HG02938 (cell line): ENCODE data around the gene IL1RAPL2.

Experiments used
- ATAC-seq: cut with Tn5 transposase; IDR thresholded peaks from one replicate; pipeline ENCODE4 v1.9.1; 2021; ENCODE audit warnings: mild to moderate bottlenecking, moderate library complexity; ENCODE audit not compliant: unreplicated experiment

The IL1RAPL2 gene

DNA sequence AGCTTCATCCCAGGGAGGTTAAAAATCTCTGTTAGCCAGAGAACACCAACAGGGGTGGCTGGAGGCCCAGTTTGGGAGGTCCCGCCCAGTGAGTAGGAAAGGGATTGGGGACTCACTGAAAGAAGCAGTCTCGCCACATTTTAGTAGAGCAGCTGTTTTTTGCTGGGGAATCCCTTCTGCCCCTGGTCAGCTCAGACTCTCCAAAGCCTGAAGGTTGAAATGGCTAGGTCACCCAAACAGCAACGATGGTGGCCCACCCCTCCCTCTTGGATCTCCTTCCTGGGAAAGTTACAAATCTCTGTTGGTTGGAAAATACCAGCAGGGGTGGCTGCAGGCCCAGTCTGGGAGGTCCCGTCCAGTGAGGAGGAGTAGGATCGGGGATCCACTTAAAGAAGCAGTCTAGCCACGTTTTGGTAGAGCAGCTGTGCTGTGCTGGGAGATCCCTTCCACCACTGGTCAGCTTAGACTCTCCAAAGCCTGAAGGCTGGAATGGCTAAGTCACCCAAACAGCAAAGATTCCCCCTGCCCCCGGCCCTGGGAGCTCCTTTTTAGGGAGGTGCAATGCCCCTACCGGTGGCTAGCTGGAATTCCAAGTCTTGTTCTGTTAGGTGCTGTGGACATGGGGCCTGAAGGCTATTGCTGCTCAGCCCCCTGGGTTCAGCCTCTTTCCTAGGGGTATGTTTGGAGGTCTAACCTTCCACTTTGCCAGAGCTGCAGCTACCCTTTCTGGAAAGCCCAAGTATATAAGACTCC, 694.5 kb downstream of the IL1RAPL2 start:
- ATAC-seq, result no peak

DNA sequence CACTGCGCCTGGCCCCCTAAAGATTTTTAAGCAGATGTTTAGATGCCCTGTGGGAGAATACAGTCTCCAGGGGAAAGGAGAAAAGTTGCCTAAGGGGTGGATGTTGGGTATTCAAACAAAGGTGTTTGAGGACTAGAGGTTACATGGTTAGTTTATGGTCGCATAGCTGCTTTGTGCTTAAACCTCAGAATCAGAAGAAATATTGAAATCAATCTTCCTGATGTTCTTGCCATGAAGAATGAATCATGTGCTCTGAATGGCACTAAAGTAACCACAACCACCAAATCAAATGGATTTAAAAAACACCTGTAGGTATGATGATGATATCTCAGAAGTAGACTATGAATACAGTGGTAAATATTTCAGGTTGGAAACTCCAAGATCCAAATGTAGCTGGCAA, 697.2 kb downstream of the IL1RAPL2 start:
- no peak for ATAC-seq

DNA sequence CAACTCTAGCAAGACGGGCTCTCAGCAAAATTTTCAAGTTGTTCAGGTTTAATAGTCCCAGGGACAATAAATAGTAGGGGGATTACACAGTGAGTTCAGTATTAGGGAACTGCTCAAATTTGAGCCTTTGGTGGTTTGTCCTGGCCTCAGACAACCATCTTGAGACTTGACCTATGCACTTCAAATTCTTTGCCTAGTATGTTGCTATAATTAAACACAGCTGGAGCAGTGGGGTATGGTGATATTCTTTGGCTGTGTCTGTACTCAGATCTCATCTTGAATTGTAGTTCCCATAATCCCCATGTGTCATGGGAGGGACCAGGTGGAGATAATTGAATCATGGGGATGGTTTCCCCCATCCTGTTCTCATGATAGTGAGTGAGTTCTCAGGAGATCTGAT, 697.8 kb downstream of the IL1RAPL2 start:
- ATAC-seq, result no peak

DNA sequence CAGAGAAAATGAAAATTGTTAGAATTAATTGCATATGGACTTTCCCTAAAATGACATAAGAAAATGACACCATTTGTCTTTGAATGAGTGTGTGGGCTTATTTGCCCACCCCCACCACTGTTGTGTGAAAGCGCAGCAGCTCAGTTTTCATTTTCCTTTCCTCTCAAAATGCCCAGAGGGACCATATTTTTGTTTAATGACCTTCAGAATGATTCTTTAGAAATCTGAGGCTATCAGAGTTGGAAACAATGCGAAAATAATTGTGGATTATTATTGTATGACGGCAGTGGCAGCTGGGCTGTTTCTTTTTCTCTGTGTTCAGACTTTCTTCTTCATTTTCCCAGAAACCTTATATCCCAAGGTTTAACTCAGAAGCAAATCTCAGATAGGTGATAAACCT, 699.1 kb downstream of the IL1RAPL2 start:
- no peak for ATAC-seq

DNA sequence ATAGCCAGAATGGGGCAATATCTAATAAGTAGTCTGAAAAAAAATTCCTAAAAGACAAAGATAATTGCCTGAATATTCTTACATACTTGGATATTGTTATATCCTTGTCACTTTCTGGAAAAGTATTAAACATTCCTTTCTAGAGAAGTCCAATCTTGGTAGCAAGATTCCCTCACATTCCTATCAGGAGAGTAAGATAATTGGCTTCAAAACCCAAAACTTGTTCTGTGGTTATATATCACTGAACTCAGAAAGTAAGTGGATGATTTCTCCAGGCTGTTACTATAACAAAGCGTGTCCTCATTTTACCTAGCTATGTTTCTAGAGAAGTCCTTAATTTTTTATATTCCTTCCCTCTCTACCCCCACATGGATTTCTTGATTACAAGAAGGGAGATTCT, 700.5 kb downstream of the IL1RAPL2 start:
- ATAC-seq, result no peak

DNA sequence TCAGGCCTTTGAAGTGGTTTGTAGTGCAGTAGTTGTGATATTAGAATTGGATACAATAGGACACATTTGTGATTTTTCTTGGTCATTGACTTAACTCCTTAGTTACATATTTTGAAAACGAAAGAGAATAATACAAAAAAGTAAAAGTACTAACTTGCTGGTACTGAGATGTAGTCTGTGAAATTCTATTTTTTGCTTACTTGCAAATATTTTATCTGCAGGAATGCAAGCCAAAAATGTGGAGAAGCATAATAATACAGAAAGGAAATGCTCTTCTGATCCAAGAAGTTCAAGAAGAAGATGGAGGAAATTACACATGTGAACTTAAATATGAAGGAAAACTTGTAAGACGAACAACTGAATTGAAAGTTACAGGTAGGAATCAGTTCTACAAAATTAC, 701.2 kb downstream of the IL1RAPL2 start:
- no peak for ATAC-seq

DNA sequence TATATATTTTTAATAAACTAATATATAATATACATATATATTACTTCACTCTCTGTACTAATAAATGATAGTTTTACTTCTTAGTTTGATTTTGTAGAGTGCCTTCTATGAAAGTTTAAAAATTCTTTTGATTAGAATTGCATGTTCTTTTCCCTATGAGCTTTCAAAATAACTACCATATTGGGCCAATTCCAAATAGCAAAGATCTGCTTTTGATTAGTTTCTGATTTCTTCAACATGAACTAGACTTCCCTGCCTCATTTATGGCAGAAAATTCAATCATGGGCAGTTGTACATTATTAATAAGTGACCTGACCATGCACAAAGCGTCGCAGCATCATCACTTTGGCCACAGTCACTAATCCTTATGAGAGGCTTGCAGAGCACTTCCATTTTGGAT, 703.4 kb downstream of the IL1RAPL2 start:
- no peak for ATAC-seq

DNA sequence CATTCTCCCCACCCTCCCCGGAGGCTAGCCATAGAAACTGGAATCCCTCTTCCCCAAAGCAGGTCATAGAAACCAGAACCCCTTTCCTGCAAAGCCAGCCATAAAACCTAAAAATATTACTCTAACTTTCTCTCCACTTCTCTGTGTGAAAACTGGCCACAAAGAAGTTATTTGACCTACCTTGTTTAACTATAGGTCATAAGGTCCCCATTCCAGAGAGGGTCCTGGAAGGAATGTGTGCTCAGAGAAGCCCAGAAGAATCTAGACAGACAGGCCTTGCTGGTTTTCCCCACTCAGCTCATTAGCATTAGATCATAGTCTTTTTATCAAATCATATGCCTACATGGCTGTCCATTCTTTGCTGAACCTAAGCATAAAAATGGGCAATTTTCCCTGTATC, 707.3 kb downstream of the IL1RAPL2 start:
- no peak for ATAC-seq

DNA sequence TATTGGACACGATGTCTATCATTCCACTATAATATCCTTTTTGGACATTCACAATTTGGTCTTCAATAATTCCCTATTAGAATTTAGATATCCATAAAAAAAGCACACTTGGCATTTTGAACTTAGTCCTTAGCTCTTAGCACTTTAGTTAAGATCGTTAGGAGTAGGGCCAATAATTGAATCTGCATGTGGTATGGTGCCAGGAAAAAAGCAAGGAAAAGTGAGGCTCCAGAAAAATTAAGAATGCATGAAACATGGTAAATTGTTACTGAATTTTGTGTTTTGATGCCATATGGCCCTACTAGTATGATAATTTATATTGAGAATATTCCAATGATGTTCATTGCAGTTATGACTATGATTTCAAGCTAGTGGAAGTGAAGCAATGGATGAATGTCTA, 708.1 kb downstream of the IL1RAPL2 start:
- no peak for ATAC-seq

DNA sequence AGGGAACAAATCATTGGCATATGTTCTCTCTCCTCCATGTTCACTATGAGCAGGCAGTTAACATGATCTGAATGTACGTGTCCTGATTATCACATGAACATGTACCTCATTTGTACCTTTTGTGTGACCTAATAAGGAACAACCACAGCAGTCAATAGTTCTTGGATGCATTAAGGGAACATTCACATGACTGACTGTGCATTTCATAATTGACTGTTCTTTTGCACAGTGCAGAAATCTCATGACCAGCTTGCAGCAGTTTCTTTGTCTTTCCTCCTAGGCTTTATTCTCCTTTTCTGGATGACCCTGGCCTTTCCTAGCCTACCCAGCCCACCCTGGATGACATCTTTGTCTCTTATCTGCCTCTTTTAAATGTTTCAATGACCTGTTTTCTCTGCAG, 711.1 kb downstream of the IL1RAPL2 start:
- ATAC-seq, result no peak

DNA sequence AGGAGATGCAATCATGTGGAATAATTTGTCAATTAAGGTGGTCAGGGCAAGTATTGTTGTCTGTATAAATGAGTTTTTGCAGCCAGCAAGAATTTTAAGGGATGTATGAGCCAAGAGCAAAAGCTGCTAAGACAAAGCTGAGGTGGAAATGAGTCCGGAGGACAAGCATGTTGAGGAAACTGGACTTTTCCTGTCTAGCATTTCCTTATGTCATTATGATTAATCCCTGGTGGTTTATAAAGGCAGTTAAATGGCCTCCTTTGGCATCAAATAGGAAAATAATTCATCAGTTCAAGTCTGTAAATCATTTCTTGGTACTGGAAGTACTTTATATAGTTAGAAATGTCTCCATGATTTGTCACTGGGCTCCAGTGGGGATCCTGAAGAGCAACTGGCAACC, 716.1 kb downstream of the IL1RAPL2 start:
- no peak for ATAC-seq

DNA sequence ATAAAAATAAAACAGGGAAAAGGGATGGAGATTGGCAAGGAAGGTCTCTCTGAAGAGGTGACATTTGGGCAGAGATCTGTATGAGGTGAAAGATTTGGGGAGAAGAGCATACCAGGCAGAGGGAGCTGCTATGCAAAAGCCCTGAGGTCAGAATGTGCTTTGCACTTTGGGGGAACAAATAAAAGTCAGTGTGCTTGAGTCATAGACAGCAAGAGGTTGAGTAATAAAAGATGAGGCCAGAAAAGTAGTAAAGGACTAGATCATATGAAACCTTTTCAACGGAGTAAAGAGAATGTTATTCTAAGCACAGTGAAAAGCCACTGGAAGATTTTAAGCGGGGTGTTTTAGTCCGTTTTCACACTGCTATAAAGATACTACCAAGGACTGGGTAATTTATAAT, 731.0 kb downstream of the IL1RAPL2 start:
- no peak for ATAC-seq

DNA sequence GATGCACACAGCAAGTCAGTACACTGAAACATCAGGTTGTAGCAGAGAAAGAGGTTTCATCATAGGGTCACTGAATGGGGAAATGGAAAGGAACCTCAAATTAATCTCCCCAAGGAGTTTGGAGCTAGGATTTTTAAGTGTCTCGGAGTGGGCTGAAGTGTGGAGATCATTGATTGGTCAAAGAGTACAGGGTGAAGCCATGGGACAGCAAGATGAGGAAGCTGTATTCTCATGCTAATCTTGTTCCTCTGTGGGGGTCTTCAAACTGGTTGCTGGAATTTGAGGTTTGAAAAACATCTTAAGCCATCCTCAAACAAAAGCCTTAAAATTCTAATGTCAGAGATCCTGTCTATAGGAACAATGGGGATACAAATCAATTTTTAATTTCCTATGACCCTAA, 733.3 kb downstream of the IL1RAPL2 start:
- no peak for ATAC-seq

DNA sequence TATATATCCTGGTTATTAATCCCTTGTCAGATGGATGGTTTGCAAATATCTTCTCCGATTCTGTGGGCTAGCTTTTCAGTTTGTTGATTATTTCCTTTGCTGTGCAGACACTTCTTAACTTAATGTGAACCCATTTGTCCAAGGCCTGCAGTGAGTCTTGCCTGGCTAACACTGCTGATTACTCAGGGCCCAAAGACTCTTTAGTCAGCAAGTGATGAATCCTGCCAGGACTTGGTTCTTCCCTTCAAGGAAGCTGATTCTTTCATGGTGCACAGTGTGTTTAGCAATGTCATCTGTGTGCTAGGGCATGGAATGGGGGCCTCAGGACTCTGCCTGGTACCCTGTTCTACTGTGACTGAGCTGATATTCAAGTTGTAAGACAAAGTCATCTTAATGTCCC, 736.2 kb downstream of the IL1RAPL2 start:
- no peak for ATAC-seq

DNA sequence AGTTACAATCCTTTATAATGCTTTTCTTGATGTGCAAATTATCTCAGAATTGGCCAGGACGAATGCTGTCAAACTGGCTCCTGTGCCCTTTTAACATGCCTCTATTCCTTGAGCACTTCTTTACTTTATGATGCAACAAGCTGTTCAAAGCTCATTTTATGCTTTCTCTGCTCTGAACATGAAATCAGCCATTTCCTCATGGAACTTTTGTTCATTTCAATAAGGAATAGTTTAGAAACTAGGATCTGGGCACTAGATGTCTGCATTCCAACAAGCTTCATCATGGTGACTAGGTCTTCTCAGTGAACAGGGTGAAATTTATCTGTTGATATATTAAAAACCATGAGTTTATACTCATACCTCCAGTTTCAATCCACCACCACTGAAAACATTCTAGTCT, 741.8 kb downstream of the IL1RAPL2 start:
- no peak for ATAC-seq

DNA sequence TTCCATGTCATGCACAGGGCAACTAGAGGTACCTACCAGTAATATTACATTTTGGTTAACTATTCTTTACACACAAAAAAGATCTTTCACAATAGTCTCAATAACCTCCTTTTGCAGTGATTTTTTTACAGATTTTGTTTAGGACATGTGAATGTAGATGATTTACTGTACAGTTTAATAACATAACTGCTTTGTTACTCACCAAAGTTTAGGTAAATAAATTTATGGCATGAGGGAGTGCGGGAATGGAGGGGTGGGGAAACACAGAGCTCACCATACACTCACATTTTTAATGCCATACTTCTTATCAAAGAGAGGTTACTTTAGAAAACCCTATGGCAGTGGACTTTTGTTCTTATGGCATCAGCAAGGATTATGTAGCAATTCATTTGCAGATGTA, 747.6 kb downstream of the IL1RAPL2 start:
- no peak for ATAC-seq

DNA sequence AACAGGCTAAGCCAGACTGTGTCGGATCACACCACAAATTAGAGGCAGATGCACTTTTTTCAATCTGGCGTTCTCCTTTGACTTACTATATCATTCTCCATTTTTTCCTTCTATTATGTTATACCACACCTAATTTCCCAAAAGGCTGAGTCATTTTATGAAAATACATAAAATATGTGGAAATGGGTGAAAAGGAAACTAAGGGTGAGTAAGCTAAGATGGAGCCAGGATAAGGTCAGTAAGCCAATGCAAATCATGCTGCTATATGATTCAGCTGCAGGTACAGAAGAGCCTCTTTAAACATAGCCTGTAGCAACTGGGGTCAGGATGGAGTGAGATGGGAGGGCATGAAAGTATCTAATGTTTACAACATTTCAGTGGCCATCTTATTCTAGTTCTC, 748.5 kb downstream of the IL1RAPL2 start:
- no peak for ATAC-seq

DNA sequence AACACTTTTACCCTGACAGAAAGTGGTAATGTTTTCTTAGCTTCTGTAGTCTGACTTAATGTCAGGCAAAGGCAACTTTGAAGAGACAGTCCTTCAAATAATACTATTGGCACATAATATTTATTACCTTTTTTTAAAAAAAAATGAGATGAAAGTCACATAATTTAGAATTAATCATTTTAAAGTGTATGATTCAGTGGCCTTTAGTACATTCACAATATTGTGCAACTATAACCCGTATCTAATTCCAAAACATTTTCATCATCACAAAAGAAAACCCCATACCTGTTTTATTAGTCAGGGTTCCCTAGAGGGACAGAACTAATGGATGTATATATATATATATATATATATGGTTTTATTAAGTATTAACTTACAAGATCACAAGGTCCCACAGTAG, 749.2 kb downstream of the IL1RAPL2 start:
- ATAC-seq, result no peak

DNA sequence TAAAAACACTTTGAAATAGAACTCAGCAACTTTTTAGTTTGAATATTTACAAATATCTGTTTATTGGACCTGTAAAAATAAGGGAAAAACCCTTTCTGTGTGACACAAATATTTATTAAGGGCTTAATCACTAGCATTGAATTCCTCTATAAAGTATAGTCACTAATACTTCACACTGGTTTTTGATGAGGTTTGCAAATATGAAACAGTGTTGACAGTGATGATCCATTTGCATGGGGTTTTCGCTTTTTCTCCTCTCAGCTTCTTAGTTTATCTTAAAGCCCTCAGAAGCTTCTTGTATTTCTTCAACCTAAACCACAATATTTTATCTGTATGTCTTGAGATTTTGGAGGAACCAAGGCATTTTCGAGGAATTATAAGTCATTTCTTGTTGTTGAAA, 751.1 kb downstream of the IL1RAPL2 start:
- no peak for ATAC-seq

DNA sequence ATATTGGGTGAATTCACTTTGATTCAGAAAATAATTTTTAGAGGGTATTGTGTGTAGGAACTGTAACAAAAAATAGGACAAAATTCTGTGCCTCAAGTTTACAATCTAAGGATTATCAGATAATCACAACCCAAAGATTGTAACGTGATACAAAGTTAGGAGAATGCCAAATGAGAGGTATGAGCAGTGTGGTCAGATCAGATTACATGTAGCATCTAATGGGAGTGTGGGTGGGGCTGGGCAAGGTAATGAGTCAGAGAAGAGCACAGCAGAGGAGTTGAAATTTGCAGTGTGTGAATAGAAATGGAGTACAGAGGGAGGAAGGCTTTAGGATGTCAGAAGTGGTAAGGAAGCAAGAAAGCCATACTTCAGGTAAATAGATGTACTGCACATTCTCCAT, 757.9 kb downstream of the IL1RAPL2 start:
- ATAC-seq, result no peak

DNA sequence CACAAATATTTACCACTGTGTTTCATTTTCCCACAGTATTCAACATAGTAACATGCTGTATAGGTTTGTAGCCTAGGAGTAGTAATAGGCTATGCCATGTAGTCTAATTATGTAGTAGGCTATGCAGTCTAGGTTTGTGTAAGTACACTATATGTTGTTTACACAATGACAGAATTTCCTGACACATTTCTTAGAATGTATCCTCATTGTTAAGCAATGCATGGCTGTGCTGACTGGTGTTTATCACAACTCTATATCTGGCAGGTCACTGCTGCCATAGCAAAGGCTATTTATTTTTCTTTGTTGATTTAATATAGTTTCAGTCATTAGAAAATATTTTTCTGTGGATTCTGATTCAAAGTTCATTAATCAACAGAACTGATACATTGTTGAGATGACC, 762.8 kb downstream of the IL1RAPL2 start:
- no peak for ATAC-seq

DNA sequence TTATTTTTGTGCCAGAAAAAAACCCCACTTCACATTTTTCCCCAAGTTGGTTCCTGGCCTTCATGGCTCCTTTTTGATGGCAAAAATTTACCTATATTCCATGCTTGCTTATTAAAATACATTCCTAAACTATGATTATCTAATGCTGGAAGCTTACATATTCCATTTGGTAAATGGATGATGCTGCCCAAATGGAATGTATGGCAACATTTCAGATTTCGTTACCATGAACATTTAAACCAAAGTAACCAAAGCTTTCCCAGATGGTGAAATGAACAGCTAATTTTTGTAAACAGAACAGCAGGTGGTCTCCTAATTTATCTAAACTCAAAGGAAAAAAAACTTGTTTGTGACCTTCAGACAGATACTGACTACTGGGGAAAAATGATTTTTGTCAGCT, 765.2 kb downstream of the IL1RAPL2 start:
- no peak for ATAC-seq

DNA sequence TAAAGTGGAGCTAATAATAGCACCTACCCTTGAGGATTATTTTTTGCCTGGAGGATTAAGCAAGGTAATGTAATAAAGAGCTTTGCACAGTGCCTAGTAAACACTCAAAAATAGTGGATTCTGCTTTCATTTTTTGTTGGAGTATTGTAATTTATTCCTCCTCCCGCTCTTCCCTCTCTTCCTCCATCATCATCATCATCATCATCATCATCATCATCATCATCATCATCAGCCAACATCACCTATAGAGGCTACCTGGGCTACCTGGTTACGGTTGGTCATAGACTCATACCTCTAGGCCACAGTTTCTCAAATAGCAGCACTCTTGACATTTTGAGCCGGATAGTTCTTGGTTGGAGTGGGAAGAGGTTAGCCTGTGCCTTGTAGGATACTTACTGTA, 781.4 kb downstream of the IL1RAPL2 start:
- ATAC-seq, result no peak
